Activated naive CD8-positive, alpha-beta T cell treated with anti-CD3 and anti-CD28 coated beads, Interleukin-2, amount 50 U/mL, for 24 hours (primary cell): ENCODE data around the gene SOX8.

Source experiments
- ATAC-seq: fragments of 150-1000 bp; cut with Tn5 transposase; one replicate; pipeline ENCODE4 v1.10.0; 2021
- DNase-seq: peaks from one replicate; pipeline ENCODE4 v3.0.0; 2021
- H3K27ac Mint-ChIP-seq: one replicate; pipeline ENCODE4 v1.8.0; 2021; ENCODE audit warnings: mild to moderate bottlenecking, mixed read lengths
- H3K27me3 Mint-ChIP-seq: one replicate; pipeline ENCODE4 v1.8.0; 2021; ENCODE audit warnings: mixed read lengths
- H3K36me3 Mint-ChIP-seq: one replicate; pipeline ENCODE4 v1.8.0; 2021; ENCODE audit warnings: low read depth, mixed read lengths
- H3K4me1 Mint-ChIP-seq: one replicate; pipeline ENCODE4 v1.8.0; 2021; ENCODE audit warnings: mixed read lengths
- H3K4me3 Mint-ChIP-seq: one replicate; pipeline ENCODE4 v1.8.0; 2021; ENCODE audit warnings: mild to moderate bottlenecking, moderate library complexity, mixed read lengths
- H3K9me3 Mint-ChIP-seq: one replicate; pipeline ENCODE4 v1.8.0; 2021; ENCODE audit warnings: mixed read lengths

SOX8 gene

DNA sequence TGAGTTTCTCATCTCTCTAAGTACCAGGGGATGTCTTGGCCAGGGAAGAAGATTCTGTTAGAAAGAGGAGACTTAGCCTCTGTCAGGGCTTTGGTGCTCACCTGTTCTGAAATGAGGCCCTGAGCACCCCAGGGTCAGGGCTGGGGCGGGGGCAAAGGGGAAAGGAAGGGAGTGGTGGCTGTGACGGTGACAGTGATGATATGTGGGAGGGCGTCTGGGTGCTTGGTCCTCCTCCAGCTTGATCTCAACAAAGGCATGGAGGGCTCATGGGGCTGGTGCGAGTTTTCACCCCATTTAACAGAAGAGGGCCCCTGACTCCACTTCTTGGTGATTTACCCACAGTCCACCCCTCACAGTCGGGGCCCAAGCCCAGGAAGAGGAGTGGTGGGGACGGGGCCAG is 15.1 kb downstream of the SOX8 start:
- no peak for DNase-seq
- Mint-ChIP-seq H3K36me3 (peaks cover 3% of the 10 kb centered on the region), H3K4me3 (peak overlapping the region; percentile 13), H3K9me3 (no peaks in the 10 kb centered on the region), H3K4me1 (peaks cover 49% of the 10 kb centered on the region), H3K27ac (no peak overlapping the region), H3K27me3 (peaks cover 11% of the 10 kb centered on the region)
- ATAC-seq, result peak; percentile 10

DNA sequence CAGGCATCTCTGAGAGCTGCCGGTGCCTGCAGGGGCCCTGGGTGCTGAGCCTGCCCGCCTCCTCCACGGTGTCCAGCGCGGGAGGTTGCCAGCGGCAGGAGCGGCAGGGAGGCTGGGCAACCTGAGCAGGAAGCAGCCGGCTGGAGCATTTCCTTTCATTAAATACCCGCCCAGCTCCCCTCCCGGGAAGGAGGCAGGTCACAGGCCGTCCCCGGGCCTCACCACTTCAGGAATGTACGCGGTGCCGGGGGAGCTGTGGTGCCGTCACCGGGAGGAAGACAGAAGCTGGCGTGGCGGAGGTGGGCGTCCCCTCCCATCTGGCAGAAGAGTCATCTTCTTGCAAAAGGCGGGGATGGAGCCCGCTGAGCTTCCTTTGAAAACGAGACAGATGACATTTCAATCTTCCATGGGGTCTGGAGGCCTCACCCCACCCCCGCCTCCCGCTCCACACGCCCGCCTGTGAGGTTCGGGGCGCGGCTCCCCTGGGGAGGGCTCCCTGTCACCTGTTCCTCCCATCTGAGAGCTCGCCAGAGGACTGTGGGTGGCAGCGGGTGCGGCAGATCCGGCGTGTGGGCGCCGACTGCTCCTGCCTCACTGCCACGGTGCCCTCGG is 16.0 kb downstream of the SOX8 start:
- Mint-ChIP-seq H3K9me3 (no peaks in the 10 kb centered on the region), H3K36me3 (peaks cover 3% of the 10 kb centered on the region), H3K4me1 (peaks cover 55% of the 10 kb centered on the region), H3K27ac (peak overlapping the region; percentile 34), H3K27me3 (peaks cover 11% of the 10 kb centered on the region), H3K4me3 (peak overlapping the region; percentile 46)
- ATAC-seq, result peak; percentile 60
- peak; percentile 56 for DNase-seq

DNA sequence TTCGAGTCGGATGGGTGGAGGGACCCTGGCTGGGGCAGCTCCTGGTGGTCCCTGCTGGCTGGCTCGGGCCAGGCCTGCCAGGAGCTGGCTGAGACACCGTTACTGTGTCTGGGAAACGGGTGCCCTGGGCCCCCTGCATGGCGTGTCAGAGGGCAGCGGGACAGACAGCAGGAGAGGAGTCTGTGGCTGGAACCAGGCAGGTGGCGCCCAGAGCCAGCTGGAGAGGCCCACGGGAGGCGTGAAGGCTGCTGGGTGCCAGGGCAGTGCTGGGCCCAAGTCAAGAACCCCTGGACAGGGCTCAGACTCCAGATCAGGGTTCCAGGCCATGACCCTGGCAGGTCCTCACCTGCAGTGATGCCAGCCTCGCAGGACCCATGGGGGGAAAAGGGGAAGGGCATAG is 16.6 kb downstream of the SOX8 start:
- Mint-ChIP-seq H3K4me3 (peak overlapping the region; percentile 46), H3K27ac (peak overlapping the region; percentile 34), H3K9me3 (no peaks in the 10 kb centered on the region), H3K36me3 (peaks cover 3% of the 10 kb centered on the region), H3K4me1 (peaks cover 62% of the 10 kb centered on the region), H3K27me3 (peaks cover 11% of the 10 kb centered on the region)
- ATAC-seq (peak; percentile 3), DNase-seq (no peak)

DNA sequence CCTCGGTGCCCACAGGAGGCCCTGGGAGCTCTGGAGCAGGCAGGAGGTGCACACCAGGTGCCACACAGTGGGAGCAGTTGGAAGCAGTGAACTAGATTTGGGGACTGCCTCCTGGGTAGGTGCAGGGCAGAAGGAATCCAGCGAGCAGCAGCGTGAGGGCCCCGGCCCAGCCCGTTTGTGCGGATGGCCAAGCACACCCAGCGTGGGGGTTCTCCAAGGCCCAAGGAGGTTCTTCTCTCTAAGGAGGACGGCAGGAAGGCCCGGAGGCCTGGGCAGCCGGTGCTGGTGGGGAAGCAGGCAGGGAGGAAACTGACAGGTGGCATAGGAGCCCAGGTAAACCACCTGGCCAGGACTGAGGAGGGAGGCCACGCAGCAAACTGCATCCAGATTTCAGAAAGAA is 17.0 kb downstream of the SOX8 start:
- Mint-ChIP-seq H3K27me3 (peaks cover 11% of the 10 kb centered on the region), H3K4me3 (no peak overlapping the region), H3K9me3 (no peaks in the 10 kb centered on the region), H3K27ac (no peak overlapping the region), H3K36me3 (peaks cover 3% of the 10 kb centered on the region), H3K4me1 (peaks cover 66% of the 10 kb centered on the region)
- DNase-seq, result no peak
- no peak for ATAC-seq

DNA sequence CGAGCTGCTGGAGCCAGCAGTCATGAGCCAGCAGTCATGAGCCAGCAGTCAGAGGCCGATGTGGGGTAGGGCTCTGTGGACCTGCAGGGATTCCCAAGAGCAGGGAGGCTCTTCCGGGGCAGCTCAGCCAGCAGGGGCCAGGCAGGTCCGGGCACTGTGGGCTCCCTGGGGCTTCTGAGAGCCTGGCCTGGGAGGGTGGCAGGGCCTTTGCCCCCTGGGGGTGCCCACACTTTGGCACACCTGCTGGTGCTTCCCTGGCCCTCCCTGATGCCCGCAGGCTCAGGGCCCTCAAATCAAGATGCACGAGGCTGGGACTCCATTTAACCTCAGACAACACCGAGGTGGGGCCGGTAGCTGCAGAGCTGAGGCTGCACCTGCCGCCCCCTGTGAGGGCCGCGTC is 18.1 kb downstream of the SOX8 start:
- Mint-ChIP-seq H3K4me1 (peaks cover 71% of the 10 kb centered on the region), H3K4me3 (no peak overlapping the region), H3K27ac (no peak overlapping the region), H3K27me3 (peaks cover 11% of the 10 kb centered on the region), H3K36me3 (peaks cover 3% of the 10 kb centered on the region), H3K9me3 (no peaks in the 10 kb centered on the region)
- DNase-seq (no peak), ATAC-seq (no peak)

DNA sequence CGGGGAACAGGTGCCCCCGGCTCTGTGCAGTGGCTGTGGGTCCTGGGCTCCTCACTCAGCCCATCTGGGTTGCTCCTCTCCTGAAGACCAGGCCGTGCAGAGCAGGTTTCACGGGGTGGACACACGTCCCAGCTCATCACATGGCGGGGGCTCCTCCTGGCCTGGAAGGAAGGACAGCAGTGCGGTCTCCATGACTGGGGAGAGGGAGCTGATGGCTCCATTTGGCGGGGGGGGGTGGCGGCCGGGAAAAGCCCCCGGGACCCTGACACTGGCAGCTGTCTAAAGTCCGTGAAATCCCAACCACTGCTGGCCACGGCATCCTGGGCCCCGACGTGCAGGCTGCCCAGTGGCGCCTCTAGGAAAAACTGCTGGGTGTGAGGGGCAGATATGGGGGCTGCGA is 19.0 kb downstream of the SOX8 start:
- ATAC-seq (no peak), DNase-seq (no peak)
- Mint-ChIP-seq H3K4me1 (peaks cover 69% of the 10 kb centered on the region), H3K4me3 (no peak overlapping the region), H3K27me3 (peaks cover 8% of the 10 kb centered on the region), H3K27ac (no peak overlapping the region), H3K36me3 (no peaks in the 10 kb centered on the region), H3K9me3 (no peaks in the 10 kb centered on the region)

DNA sequence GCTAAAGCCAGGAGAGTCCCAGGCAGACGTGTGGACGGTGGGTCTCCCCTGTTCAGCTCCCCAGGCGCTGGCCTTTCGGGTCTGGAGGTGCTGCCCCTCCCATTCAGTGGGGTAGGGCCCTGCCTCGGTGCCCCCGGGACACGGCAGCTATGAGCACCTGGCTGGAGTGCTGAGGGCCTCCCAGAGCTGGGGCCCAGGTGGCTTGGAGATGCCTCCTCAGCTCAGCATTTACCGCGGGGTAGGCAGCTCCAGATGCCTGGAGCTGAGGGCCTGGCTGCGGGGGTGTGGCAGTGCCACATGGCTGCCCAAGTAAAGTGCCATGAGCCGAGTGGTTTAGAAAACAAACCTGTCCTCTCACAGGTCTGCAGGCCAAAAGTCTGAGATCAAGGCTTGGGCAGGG is 19.5 kb downstream of the SOX8 start:
- Mint-ChIP-seq H3K36me3 (no peaks in the 10 kb centered on the region), H3K4me3 (no peak overlapping the region), H3K9me3 (no peaks in the 10 kb centered on the region), H3K27ac (no peak overlapping the region), H3K4me1 (peaks cover 69% of the 10 kb centered on the region), H3K27me3 (peaks cover 7% of the 10 kb centered on the region)
- ATAC-seq (no peak), DNase-seq (no peak)

DNA sequence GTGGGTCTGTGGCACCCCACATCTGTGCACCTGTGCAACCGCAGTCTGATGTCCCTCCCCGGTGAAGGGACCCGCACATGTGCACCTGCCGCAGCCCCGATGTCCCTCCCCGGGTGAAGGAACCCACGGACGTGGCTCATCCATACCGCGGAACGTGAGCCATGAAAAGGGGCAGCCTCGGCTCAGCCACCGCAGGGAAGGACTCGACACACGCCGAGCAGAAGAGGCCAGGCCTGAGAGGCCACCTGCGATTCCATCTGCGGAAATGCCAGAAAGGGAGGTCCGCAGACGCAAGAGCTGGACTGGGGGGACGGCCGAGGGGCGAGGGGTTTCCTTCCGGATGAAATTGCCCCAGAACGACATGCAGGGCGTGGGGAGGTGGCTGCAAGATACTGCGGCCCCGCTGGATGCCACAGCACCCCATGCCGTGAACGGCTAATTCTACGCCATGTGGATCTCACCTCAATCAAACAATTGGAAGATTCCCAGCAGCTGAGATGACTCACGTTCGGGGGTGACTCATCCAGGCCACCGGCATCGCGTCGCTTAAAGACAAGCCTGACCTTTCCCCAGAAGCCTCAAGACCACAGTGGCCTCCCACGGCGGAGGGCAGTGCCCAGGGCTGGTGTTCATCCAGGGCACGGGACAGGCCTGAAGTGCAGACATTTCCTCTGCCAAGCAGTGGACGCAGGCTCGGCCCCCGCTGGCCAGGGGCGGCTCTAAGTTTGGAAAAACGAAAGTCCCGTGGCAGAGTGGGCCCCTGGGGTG is 21.0 kb downstream of the SOX8 start:
- H3K4me1 Mint-ChIP-seq, result peaks cover 56% of the 10 kb centered on the region
- H3K36me3 Mint-ChIP-seq, result no peaks in the 10 kb centered on the region
- peak overlapping the region; percentile 82 for H3K27ac Mint-ChIP-seq
- ATAC-seq, result peak; percentile 83
- DNase-seq, result peak; percentile 89
- H3K27me3 Mint-ChIP-seq, result peaks cover 6% of the 10 kb centered on the region
- no peaks in the 10 kb centered on the region for H3K9me3 Mint-ChIP-seq
- peak overlapping the region; percentile 48 for H3K4me3 Mint-ChIP-seq

DNA sequence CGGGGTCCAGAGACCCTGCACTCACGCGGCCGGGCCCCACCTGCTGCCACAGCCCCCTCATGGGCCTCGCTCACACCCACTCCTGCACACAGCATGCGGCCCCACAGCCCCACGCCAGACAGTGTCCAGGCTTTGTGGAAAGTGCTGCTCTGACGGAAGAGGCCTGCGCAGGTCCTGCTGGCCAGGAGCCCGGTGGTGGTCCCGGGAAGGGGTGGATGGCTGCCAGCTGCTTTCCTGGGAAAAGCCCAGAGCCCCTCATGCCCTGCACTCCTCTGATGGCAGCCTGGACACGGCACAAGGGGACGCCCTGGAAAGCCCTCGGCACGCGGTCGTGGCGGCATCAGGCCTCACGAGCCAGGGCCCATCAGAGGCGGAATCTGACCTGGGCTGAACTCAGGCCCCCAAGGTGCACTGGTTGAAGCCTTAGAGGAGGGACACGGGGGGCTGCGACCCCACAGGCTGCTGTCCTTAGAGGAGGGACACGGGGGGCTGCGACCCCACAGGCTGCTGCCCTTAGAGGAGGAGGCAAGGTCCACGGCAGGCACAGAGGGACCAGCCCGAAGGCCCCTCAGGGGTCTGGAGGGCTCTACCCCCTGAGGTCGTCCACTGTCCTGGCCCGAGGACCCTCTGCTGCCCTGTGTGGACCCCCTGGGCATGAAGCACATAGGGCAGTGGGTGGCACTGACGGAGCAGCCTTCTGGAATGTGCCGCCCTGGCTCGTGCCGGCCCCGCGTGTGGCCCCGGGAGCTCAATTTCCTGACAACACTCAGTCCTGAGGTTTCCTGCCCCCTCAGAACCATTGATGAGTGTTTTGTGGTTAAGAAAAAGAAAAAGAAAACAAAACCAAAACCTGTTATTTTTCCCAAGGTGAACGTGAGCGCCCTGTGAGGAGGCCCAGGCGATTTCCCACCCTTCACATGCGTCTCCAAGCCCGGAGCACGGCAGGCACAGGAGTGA is 22.1 kb downstream of the SOX8 start:
- DNase-seq (peak; percentile 67), ATAC-seq (peak; percentile 56)
- no peaks in the 10 kb centered on the region for H3K36me3 Mint-ChIP-seq
- no peaks in the 10 kb centered on the region for H3K9me3 Mint-ChIP-seq
- H3K4me1 Mint-ChIP-seq, result peaks cover 47% of the 10 kb centered on the region
- peak overlapping the region; percentile 48 for H3K4me3 Mint-ChIP-seq
- peaks cover 4% of the 10 kb centered on the region for H3K27me3 Mint-ChIP-seq
- H3K27ac Mint-ChIP-seq, result peak overlapping the region; percentile 77

DNA sequence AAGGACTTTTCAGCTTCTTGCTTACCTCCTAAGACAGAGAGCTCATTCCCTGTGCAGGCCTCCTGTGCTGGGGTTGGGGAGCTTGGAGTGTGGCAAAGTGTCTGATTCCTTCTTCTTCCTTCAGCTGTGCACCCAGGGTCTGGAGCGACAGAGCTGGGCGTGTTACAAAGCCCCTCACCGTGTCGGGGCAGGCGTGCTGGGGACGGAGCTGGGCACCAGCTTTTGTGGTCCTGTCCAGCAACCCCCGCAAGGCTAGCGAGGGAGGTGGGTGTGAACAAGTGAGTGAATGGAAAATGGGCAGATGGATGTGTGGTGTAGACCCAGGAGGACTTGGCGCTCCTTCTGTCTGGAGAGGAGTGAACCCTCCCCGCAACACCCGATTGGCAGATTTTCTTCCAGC is 23.7 kb downstream of the SOX8 start:
- ATAC-seq (no peak), DNase-seq (no peak)
- H3K4me1 Mint-ChIP-seq, result peaks cover 47% of the 10 kb centered on the region
- H3K36me3 Mint-ChIP-seq, result no peaks in the 10 kb centered on the region
- H3K27ac Mint-ChIP-seq, result no peak overlapping the region
- H3K9me3 Mint-ChIP-seq, result no peaks in the 10 kb centered on the region
- H3K27me3 Mint-ChIP-seq, result peaks cover 6% of the 10 kb centered on the region
- no peak overlapping the region for H3K4me3 Mint-ChIP-seq

DNA sequence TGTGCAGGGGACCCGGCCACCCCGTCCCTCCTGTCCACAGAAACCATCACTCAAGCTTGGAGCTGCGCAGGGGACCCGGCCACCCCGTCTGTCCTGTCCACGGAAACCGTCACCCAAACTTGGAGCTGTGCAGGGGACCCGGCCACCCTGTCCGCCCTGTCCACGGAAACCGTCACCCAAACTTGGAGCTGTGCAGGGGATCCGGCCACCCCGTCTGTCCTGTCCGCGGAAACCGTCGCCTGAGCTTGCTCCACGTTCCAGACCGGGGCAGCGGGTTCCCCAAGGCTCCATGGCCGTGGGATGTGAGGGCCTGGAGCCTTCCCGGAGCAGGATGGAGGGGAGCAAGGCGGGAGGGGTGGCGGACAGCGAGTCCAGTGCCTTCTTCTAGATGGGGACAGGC is 25.2 kb downstream of the SOX8 start:
- DNase-seq (no peak), ATAC-seq (no peak)
- H3K36me3 Mint-ChIP-seq, result no peaks in the 10 kb centered on the region
- H3K27ac Mint-ChIP-seq, result no peak overlapping the region
- no peak overlapping the region for H3K4me3 Mint-ChIP-seq
- peaks cover 9% of the 10 kb centered on the region for H3K27me3 Mint-ChIP-seq
- no peaks in the 10 kb centered on the region for H3K9me3 Mint-ChIP-seq
- H3K4me1 Mint-ChIP-seq, result peaks cover 45% of the 10 kb centered on the region

DNA sequence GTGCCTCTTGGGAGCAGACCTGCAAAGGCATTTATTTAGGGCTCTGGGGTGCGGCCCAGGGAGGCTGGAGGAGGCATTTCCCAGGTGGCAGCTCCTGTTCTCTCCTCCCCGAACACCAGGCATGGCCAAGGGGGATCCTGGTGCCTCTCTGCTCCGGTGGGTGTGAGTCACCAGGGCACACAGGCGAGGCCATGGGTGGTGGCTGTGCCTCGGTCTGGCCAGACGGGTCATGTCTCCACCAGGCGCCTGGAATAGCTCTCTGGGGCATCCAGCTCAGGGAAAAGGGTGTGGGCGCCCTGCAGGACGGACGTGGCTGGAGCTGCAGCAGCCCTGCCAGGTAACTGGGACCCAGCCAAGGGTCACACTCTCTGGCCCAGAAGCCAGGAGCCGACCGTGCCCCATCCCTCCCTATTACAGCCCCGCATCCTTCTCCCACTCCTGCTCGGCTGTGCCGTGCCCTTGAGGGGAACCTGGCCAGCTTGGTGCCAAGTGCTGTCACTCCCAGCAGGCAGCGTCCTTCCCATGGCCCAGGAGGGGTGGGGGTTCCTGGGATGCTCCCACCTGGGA is 25.8 kb downstream of the SOX8 start:
- DNase-seq (no peak), ATAC-seq (no peak)
- Mint-ChIP-seq H3K27ac (no peak overlapping the region), H3K4me3 (no peak overlapping the region), H3K27me3 (peaks cover 9% of the 10 kb centered on the region), H3K9me3 (no peaks in the 10 kb centered on the region), H3K4me1 (peaks cover 41% of the 10 kb centered on the region), H3K36me3 (no peaks in the 10 kb centered on the region)

DNA sequence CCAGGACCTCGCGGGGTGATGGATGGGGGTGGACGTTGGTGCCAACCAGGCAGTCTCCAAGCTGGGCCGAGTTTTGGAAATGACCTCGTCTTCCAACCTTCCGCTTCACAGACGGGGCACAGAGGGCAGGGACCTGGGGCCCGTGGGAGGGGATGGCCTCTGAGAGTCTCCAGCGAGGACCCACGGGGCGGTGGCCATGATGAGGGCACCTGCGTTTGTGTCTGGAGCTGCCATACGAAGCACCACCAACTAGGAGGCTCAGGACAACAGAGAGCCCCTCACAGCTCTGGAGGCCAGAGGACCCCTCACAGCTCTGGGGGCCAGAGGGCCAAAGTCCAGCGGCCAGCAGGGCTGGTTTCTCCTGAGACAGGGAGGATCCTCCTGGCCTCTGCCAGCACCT is 26.5 kb downstream of the SOX8 start:
- Mint-ChIP-seq H3K4me3 (no peak overlapping the region), H3K36me3 (no peaks in the 10 kb centered on the region), H3K9me3 (no peaks in the 10 kb centered on the region), H3K27me3 (peaks cover 9% of the 10 kb centered on the region), H3K4me1 (peaks cover 34% of the 10 kb centered on the region), H3K27ac (no peak overlapping the region)
- no peak for ATAC-seq
- DNase-seq, result no peak

DNA sequence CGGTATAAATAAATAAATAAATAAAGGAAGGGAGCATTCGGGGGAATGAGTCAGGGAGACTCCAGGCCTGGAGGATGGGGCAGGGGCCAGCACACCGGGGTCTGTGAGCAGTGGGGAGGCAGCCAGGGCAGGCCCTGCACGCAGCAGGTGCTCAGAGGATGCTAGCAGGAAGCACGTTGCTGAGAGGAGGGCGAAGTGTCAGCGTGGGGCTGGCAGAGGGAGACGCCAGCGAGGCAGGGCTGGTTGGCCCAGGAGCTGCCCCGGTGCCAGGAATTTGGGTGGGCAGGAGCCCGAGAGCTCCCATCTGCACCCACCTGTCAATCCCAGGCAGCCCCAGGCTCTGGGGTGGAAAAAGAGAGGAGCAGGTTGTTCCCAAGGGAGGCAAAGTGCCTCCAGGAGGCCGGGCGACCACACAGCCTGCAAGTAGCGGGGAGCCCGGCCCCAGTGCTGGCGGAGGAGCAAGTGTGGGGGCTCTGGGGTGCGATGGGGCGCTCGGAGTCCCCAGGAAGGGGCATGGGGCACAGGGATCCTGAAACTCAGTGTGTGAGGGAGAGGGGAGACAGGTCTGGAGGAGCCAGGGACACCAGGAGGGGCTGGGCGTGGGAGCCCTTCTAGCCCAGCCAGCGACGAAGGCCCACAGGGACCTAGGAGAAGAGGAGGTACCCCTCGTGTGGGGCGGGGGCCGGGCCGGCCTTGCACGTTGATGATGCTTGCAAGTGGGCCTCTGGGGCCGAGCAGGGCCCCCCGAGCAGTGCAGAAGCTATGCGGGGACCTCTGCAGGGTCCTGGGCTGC is 28.0 kb downstream of the SOX8 start:
- no peak for DNase-seq
- H3K27me3 Mint-ChIP-seq, result peaks cover 9% of the 10 kb centered on the region
- ATAC-seq, result no peak
- H3K4me3 Mint-ChIP-seq, result no peak overlapping the region
- peaks cover 19% of the 10 kb centered on the region for H3K4me1 Mint-ChIP-seq
- H3K36me3 Mint-ChIP-seq, result no peaks in the 10 kb centered on the region
- H3K9me3 Mint-ChIP-seq, result no peaks in the 10 kb centered on the region
- H3K27ac Mint-ChIP-seq, result no peak overlapping the region
